Activated B cell treated with CpG ODN at 0.5 μM for 24 hours (primary cell): ENCODE data around the gene ARHGEF4. TPM values are rescaled to one million over a fixed set of nuclear protein-coding genes. Genes with fewer than 3 reads are reported as not detected.
"Not testable (repeated sequence)": the region's sequence is repeated elsewhere in the genome, so short reads cannot be mapped to it uniquely, and the experiment has no call there.

Experiments
- ATAC-seq: fragments of 200-7000 bp; cut with Tn5 transposase; one replicate; pipeline ENCODE4 v1.10.0; 2021; ENCODE audit warnings: low read depth, mild to moderate bottlenecking, moderate library complexity
- CTCF ChIA-PET: fragments of 350-600 bp; sonication (Branson Sonifier 250); formaldehyde crosslinking; loops from one replicate; lab custom pipeline; 2021; ENCODE audit warnings: antibody characterized with exemption; lab: Charles Lee
- POLR2A ChIA-PET: fragments of 350-600 bp; sonication (Branson Sonifier 250); formaldehyde crosslinking; loops from one replicate; lab custom pipeline; 2021; ENCODE audit warnings: antibody characterized with exemption; lab: Charles Lee
- DNase-seq: peaks from one replicate; pipeline ENCODE4 v3.0.0; 2022
- H3K27ac Mint-ChIP-seq: one replicate; pipeline ENCODE4 v1.8.0; 2020; ENCODE audit warnings: mixed read lengths
- H3K27me3 Mint-ChIP-seq: one replicate; pipeline ENCODE4 v1.8.0; 2021; ENCODE audit warnings: mixed read lengths
- H3K36me3 Mint-ChIP-seq: one replicate; pipeline ENCODE4 v1.8.0; 2021; ENCODE audit warnings: low read depth, mixed read lengths
- H3K4me1 Mint-ChIP-seq: one replicate; pipeline ENCODE4 v1.8.0; 2021; ENCODE audit warnings: mixed read lengths
- H3K4me3 Mint-ChIP-seq: one replicate; pipeline ENCODE4 v1.8.0; 2020; ENCODE audit warnings: mild to moderate bottlenecking, mixed read lengths
- H3K9me3 Mint-ChIP-seq: one replicate; pipeline ENCODE4 v1.8.0; 2020; ENCODE audit warnings: mixed read lengths
- intact Hi-C: fragments of 100-400 bp; cut with micrococcal nuclease; formaldehyde crosslinking; loops from one replicate; pipeline ENCODE4 v1.15.1; 2024
- total RNA-seq: library from RNA; stranded (reverse); gene quantifications from 2 replicates; pipeline ENCODE4 v1.2.3, GENCODE V29; 2022
- TF ChIP-seq, protein P1 (sequence below): fragments of 200-600 bp; IDR thresholded peaks from one replicate; pipeline ENCODE4 v1.8.0; 2022; ENCODE audit warnings: antibody characterized with exemption, mild to moderate bottlenecking

The ARHGEF4 gene
- total RNA-seq, 1 donor from 2014 or later, result 0.29 TPM

DNA sequence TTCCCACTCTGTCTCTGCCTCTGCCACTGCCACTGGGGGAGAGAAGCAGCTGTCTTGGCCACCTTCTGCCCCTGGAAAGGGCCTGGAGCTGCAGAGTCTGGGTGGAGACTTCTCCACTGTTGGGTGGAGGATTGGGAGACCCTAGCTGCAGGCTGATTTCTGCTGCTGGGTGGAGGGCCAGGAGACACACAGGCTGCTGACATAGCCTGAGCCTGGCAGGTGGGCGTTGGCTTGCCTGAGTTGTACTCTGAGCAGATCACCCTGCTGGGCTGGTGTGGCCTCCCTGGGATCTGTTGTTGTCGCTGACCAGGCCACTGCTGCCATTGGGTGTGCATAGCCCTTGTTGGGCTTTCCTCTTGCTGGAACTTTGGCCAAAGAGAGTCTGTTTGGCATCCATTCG is 64.3 kb downstream of the ARHGEF4 start:
- intact Hi-C loops, result no loop called here
- Mint-ChIP-seq H3K36me3 (no peaks in the 10 kb centered on the region), H3K4me1 (no peaks in the 10 kb centered on the region), H3K27me3 (peaks cover 10% of the 10 kb centered on the region), H3K27ac (no peak overlapping the region), H3K4me3 (no peak overlapping the region), H3K9me3 (peaks cover 5% of the 10 kb centered on the region)
- ChIA-PET POLR2A (no interaction called here), CTCF (no interaction called here)
- no peak for DNase-seq
- ATAC-seq, result no peak
- TF ChIP-seq, protein P1, sequence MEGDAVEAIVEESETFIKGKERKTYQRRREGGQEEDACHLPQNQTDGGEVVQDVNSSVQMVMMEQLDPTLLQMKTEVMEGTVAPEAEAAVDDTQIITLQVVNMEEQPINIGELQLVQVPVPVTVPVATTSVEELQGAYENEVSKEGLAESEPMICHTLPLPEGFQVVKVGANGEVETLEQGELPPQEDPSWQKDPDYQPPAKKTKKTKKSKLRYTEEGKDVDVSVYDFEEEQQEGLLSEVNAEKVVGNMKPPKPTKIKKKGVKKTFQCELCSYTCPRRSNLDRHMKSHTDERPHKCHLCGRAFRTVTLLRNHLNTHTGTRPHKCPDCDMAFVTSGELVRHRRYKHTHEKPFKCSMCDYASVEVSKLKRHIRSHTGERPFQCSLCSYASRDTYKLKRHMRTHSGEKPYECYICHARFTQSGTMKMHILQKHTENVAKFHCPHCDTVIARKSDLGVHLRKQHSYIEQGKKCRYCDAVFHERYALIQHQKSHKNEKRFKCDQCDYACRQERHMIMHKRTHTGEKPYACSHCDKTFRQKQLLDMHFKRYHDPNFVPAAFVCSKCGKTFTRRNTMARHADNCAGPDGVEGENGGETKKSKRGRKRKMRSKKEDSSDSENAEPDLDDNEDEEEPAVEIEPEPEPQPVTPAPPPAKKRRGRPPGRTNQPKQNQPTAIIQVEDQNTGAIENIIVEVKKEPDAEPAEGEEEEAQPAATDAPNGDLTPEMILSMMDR, result no peak

DNA sequence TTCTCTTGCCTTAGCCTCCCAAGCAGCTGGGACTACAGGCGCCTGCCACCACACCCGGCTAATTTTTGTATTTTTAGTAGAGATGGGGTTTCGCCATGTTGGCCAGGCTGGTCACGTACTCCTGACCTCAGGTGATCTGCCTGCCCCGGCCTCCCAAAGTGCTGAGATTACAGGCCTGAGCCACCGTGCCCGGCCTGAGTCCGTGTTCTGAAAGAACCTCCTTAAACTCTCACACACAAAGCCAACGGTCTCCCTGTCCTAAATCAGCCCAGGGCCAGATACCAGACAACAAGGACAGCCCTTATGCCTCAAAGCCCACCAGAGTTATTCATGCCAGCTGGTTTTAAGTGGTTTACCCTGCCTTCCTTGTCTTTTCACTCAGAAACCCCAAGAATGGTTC is 64.9 kb downstream of the ARHGEF4 start:
- DNase-seq, H3K27ac Mint-ChIP-seq, POLR2A ChIA-PET, CTCF ChIA-PET, H3K4me3 Mint-ChIP-seq, H3K27me3 Mint-ChIP-seq, H3K36me3 Mint-ChIP-seq, H3K4me1 Mint-ChIP-seq, ATAC-seq, H3K9me3 Mint-ChIP-seq, intact Hi-C loops: not testable (repeated sequence)

DNA sequence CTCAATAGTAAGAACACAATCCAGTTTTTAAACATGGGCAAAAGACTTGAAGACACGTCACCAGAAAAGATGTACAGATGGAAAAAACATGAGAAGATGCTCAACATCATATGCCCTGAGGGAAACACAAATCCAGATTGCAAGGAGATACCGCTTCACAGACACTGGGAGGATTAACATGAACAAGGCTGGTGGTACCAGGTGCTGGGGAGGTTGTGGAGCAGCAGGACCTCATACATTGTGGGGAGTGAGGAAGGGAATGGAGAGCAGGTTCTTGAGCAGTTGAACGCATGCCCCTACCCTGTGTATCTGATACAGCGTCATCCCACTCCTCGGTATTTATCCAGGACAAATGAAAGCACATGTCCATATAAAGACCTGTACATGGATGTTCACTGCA is 72.1 kb downstream of the ARHGEF4 start:
- H3K4me1 Mint-ChIP-seq, result no peaks in the 10 kb centered on the region
- H3K4me3 Mint-ChIP-seq, result no peak overlapping the region
- H3K36me3 Mint-ChIP-seq, result no peaks in the 10 kb centered on the region
- intact Hi-C loops, result no loop called here
- ChIA-PET CTCF (no interaction called here), POLR2A (no interaction called here)
- TF ChIP-seq, protein P1, result no peak
- H3K27ac Mint-ChIP-seq, result no peak overlapping the region
- DNase-seq, result no peak
- H3K9me3 Mint-ChIP-seq, result peaks cover 9% of the 10 kb centered on the region
- peaks cover 1% of the 10 kb centered on the region for H3K27me3 Mint-ChIP-seq
- ATAC-seq, result no peak

DNA sequence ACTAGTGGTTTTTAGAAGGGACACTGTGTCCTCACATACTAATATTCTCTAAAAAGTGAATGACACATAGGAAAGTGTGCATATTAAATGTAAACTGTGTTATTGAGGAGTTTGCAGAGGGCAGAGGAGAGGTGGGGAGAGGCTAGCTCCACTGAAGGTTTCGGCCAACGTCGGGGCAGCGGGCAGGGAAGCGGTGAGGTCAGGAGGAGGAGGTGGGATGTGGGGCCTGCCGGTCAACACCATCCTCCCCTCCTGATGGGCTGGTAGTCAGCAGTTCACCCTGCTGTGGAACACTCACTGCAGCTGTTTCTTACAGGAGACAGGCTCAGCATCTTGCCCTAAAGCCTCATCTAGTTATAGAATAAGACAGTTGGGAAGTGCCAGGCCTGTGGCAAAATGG is 74.2 kb downstream of the ARHGEF4 start:
- ATAC-seq, result no peak
- intact Hi-C loops, result no loop called here
- DNase-seq, result no peak
- Mint-ChIP-seq H3K4me1 (no peaks in the 10 kb centered on the region), H3K36me3 (no peaks in the 10 kb centered on the region), H3K9me3 (peaks cover 8% of the 10 kb centered on the region), H3K27ac (no peak overlapping the region), H3K27me3 (peaks cover 13% of the 10 kb centered on the region), H3K4me3 (no peak overlapping the region)
- POLR2A ChIA-PET, result no interaction called here
- CTCF ChIA-PET, result no interaction called here
- TF ChIP-seq, protein P1, result no peak

DNA sequence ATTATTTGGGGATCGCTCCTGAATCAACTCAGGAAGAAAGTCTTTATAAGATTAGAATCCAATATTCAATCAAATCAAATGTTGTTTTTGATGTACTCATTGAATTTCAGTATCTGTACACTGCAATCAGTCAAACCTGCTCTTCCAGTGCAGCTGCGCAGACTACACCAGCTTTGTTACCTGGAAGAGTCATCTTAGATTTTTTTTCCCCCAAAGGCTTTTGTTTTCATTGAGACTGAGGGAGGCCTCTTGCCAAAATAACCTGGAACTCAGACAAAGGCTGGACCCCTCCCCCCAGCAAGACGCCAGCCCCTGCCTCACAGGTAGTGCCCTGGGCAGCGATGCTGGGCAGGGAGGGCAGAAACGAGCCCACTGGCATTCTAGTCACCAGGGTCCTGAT is 74.8 kb downstream of the ARHGEF4 start:
- no peak for DNase-seq
- no peaks in the 10 kb centered on the region for H3K4me1 Mint-ChIP-seq
- intact Hi-C loops, result no loop called here
- no peak overlapping the region for H3K27ac Mint-ChIP-seq
- H3K36me3 Mint-ChIP-seq, result no peaks in the 10 kb centered on the region
- no peak for ATAC-seq
- POLR2A ChIA-PET, result no interaction called here
- TF ChIP-seq, protein P1, result no peak
- CTCF ChIA-PET, result no interaction called here
- H3K27me3 Mint-ChIP-seq, result peaks cover 13% of the 10 kb centered on the region
- no peak overlapping the region for H3K4me3 Mint-ChIP-seq
- H3K9me3 Mint-ChIP-seq, result peaks cover 4% of the 10 kb centered on the region

DNA sequence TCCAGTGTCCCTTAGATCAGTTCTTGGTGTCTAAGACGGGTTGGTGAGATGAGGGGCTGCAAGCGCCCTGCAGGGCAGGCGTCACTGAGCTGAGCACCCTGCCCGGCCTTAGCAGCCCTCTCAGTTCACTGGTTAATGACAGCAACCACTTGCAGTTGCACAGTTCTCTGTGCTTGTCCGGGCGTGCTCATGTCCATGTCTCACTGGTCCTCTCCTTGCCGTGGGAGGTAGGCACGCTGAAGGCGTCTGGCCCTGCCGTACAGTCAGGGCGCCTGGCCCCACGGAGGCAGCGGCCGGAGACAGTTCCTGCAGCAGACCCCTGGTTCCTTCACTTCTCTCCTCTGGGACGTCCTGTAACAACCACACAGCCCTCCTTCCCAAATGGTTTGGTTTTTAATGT is 75.3 kb downstream of the ARHGEF4 start:
- Mint-ChIP-seq H3K36me3 (no peaks in the 10 kb centered on the region), H3K4me1 (no peaks in the 10 kb centered on the region), H3K27me3 (peaks cover 18% of the 10 kb centered on the region), H3K27ac (no peak overlapping the region), H3K9me3 (no peaks in the 10 kb centered on the region), H3K4me3 (no peak overlapping the region)
- intact Hi-C loops, result no loop called here
- CTCF ChIA-PET, result no interaction called here
- TF ChIP-seq, protein P1, result no peak
- DNase-seq (no peak), ATAC-seq (no peak)
- POLR2A ChIA-PET, result no interaction called here
